Mononuclear cell (primary cell): Measurements from ENCODE around the gene ACVR2A. TPM values are rescaled to one million over a fixed set of nuclear protein-coding genes. Genes with fewer than 3 reads are reported as not detected.

Experiments used
- H3K27me3 ChIP-seq: 2 replicates; pipeline ENCODE4 v1.6.0; 2011; ENCODE audit warnings: low read length, control low read depth; ENCODE audit not compliant: insufficient read depth
- H3K4me1 ChIP-seq: 2 replicates; pipeline ENCODE4 v1.5.1; 2011; ENCODE audit warnings: mild to moderate bottlenecking, low read length, control low read depth; ENCODE audit not compliant: insufficient read depth
- H3K4me3 ChIP-seq: 2 replicates; pipeline ENCODE4 v1.5.1; 2011; ENCODE audit warnings: mild to moderate bottlenecking, low read length, moderate library complexity
- H3K9me3 ChIP-seq: 2 replicates; pipeline ENCODE4 v1.5.1; 2011; ENCODE audit warnings: low read depth, mild to moderate bottlenecking, control low read depth, low read length
- total RNA-seq: library from RNA; depleted of rRNA; stranded (reverse); fragments of >200 nt; gene quantifications from one replicate; pipeline ENCODE4 v1.2.3, GENCODE V29; 2012

The ACVR2A gene
- total RNA-seq, 1 donor: 39.9 TPM

DNA sequence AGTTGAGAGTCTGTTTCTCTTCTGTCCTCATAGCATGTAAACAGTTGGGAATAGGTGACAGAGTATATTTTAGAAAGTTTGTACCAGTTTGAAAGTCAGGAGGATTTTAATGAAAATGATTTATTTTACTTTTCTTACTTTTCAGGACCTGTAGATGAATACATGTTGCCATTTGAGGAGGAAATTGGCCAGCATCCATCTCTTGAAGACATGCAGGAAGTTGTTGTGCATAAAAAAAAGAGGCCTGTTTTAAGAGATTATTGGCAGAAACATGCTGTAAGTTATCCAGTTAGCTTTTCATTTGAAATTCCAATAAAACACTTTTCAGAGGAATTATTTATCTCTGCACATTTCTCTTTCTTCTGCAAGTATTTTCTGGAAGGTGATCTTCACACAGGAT is 81.1 kb downstream of the ACVR2A start:
- Histone ChIP-seq H3K4me1 (no peaks in the 10 kb centered on the region), H3K27me3 (no peaks in the 10 kb centered on the region), H3K4me3 (no peak overlapping the region), H3K9me3 (no peaks in the 10 kb centered on the region)

DNA sequence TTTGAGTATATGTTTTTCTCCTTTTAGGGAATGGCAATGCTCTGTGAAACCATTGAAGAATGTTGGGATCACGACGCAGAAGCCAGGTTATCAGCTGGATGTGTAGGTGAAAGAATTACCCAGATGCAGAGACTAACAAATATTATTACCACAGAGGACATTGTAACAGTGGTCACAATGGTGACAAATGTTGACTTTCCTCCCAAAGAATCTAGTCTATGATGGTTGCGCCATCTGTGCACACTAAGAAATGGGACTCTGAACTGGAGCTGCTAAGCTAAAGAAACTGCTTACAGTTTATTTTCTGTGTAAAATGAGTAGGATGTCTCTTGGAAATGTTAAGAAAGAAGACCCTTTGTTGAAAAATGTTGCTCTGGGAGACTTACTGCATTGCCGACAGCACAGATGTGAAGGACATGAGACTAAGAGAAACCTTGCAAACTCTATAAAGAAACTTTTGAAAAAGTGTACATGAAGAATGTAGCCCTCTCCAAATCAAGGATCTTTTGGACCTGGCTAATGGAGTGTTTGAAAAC is 82.3 kb downstream of the ACVR2A start:
- Histone ChIP-seq H3K4me3 (no peak overlapping the region), H3K4me1 (no peaks in the 10 kb centered on the region), H3K9me3 (no peaks in the 10 kb centered on the region), H3K27me3 (no peaks in the 10 kb centered on the region)

DNA sequence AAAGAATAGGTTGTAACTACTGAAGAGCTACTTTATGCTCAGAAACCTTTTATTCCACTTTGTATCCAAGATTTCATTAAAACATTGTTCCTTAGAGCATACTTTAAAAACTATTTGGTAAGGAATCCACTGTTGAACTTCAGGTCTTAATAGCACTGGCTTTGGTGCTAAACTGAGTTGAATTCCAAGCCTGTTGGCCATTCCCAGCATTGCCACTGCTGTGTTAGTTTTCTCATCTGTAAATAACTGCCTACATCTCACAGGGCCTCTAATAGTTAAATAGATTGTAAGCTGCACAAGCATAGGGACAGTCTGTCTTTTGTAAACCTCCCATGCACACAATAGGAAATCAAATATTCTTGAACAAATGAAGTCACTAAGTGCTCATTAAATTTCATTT is 89.1 kb downstream of the ACVR2A start:
- H3K4me1 ChIP-seq: no peaks in the 10 kb centered on the region
- H3K9me3 ChIP-seq: no peaks in the 10 kb centered on the region
- H3K27me3 ChIP-seq: no peaks in the 10 kb centered on the region
- H3K4me3 ChIP-seq: no peak overlapping the region

GRCh38 chr2:147934881-147935620 is 90.2 kb downstream of the ACVR2A start:
- Histone ChIP-seq H3K9me3 (no peaks in the 10 kb centered on the region), H3K27me3 (no peaks in the 10 kb centered on the region)

DNA sequence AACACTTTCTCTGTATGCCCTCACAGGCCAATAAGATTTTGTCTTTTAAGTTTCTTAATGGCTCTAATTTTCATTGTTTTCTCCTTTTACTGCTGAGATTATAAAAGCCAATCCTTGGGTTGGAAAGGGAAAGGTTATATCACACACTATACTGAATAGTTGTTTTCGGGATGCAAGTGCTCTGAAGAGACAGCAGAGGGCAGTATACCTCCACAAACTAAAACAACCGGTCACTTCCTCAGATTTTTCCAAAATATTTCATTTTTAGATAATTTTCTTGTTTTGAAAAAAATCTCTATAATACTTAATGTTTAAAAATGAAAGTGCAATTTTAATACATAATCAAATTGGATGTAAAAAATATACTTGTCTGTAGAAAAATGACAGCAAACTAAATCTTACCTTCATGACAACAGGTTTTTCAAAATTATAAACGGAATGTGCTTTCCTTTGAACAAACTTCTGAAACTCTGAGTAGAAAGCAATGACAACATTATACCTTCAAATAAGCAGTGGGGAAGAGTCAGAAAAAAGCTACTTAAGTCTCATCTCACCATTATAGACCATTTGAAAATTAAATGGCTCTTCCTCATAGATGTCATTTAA is 93.0 kb downstream of the ACVR2A start:
- H3K9me3 ChIP-seq: no peaks in the 10 kb centered on the region
- no peaks in the 10 kb centered on the region for H3K27me3 ChIP-seq
- no peaks in the 10 kb centered on the region for H3K4me1 ChIP-seq
- H3K4me3 ChIP-seq: no peak overlapping the region

More at GRCh38 chr2:147934881-147935620, 90.2 kb downstream of the ACVR2A start:
- no peak overlapping the region for H3K4me3 ChIP-seq
- H3K4me1 ChIP-seq: no peaks in the 10 kb centered on the region

DNA sequence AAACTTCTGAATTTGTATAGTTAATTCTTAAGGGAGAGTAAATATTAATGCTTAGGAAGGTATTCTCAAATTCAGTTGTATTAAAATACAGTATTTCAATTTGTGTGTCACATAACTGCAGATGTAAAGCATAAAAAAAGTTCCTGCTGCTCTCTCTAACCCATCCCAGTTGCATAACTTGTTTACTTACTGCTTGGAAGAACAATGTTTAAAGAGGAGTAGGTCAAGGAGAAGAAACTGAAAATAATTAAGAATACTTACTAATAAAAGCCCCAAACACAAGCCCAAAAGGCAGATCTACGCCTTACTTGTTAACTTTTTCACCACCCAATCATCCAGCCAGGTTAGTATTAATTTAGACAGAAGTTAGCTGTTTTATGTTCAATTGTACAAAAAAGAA is 94.5 kb downstream of the ACVR2A start:
- Histone ChIP-seq H3K4me3 (no peak overlapping the region), H3K4me1 (no peaks in the 10 kb centered on the region), H3K27me3 (no peaks in the 10 kb centered on the region), H3K9me3 (no peaks in the 10 kb centered on the region)

GRCh38 chr2:147945660-147946059 is 100.8 kb downstream of the ACVR2A start:
- Histone ChIP-seq H3K27me3 (no peaks in the 10 kb centered on the region), H3K9me3 (no peaks in the 10 kb centered on the region), H3K4me1 (no peaks in the 10 kb centered on the region), H3K4me3 (no peak overlapping the region)

- Histone ChIP-seq H3K9me3 (no peaks in the 10 kb centered on the region), H3K4me1 (no peaks in the 10 kb centered on the region), H3K27me3 (no peaks in the 10 kb centered on the region), H3K4me3 (no peak overlapping the region)
Measured at GRCh38 chr2:147952118-147952517, 107.3 kb downstream of the ACVR2A start.

- no peaks in the 10 kb centered on the region for H3K4me1 ChIP-seq
- no peak overlapping the region for H3K4me3 ChIP-seq
- peaks cover 28% of the 10 kb centered on the region for H3K9me3 ChIP-seq
- no peaks in the 10 kb centered on the region for H3K27me3 ChIP-seq
Measured at GRCh38 chr2:147968571-147968970, 123.7 kb downstream of the ACVR2A start.

GRCh38 chr2:147976102-147976501 is 131.3 kb downstream of the ACVR2A start:
- peaks cover 4% of the 10 kb centered on the region for H3K4me1 ChIP-seq
- no peak overlapping the region for H3K4me3 ChIP-seq
- no peaks in the 10 kb centered on the region for H3K9me3 ChIP-seq
- no peaks in the 10 kb centered on the region for H3K27me3 ChIP-seq

- Histone ChIP-seq H3K4me1 (peaks cover 4% of the 10 kb centered on the region), H3K27me3 (no peaks in the 10 kb centered on the region), H3K4me3 (no peak overlapping the region), H3K9me3 (no peaks in the 10 kb centered on the region)
Measured at GRCh38 chr2:147977679-147978078, 132.8 kb downstream of the ACVR2A start.

Other genes starting within 250 kb of the ACVR2A start
- gene ORC4, start 175.7 kb downstream of the ACVR2A start, total RNA-seq: 25.7 TPM
- 25.1 TPM for gene MBD5, start 176.1 kb downstream of the ACVR2A start, total RNA-seq